ENCODE measurements around the gene PDP2. TPM values are rescaled to one million over a fixed set of nuclear protein-coding genes. Genes with fewer than 3 reads are reported as not detected.

Gene PDP2
- total RNA-seq, 1 donor from 2014 or later = 16.9 TPM

GRCh38 chr16:66849021-66849420, 31.3 kb upstream of the PDP2 start:
- H3K27ac ChIP-seq = no peak overlapping the region
- intact Hi-C loops (cut with DNase I) = no loop called here
- H3K27me3 ChIP-seq (ENCODE audit: low read depth) = peaks cover 19% of the 10 kb centered on the region
- H3K9me3 ChIP-seq = no peaks in the 10 kb centered on the region
- DNase-seq (no peak), ATAC-seq (no peak)
- TF ChIP-seq CTCF (IDR thresholded peaks at IDR 0.05) = no peak
- no peaks in the 10 kb centered on the region for H3K36me3 ChIP-seq
- H3K4me3 ChIP-seq = no peak overlapping the region
- peaks cover 12% of the 10 kb centered on the region for H3K4me1 ChIP-seq

- no peaks in the 10 kb centered on the region for H3K9me3 ChIP-seq
- no peak for TF ChIP-seq CTCF (IDR thresholded peaks at IDR 0.05)
- H3K4me1 ChIP-seq = peaks cover 6% of the 10 kb centered on the region
- no peak for DNase-seq
- H3K27me3 ChIP-seq (ENCODE audit: low read depth) = peaks cover 13% of the 10 kb centered on the region
- intact Hi-C loops (cut with DNase I) = no loop called here
- H3K4me3 ChIP-seq = no peak overlapping the region
- ATAC-seq = no peak
- no peaks in the 10 kb centered on the region for H3K36me3 ChIP-seq
- H3K27ac ChIP-seq = no peak overlapping the region
Observed at GRCh38 chr16:66849549-66849948, 30.8 kb upstream of the PDP2 start.

GRCh38 chr16:66850115-66850815, 30.1 kb upstream of the PDP2 start:
- H3K36me3 ChIP-seq = no peaks in the 10 kb centered on the region
- intact Hi-C loops (cut with DNase I) = no loop called here

GRCh38 chr16:66851166-66851964, 28.9 kb upstream of the PDP2 start:
- DNase-seq = no peak
- Histone ChIP-seq H3K4me1 (no peaks in the 10 kb centered on the region), H3K9me3 (no peaks in the 10 kb centered on the region), H3K27ac (no peak overlapping the region), H3K4me3 (no peak overlapping the region), H3K27me3 (ENCODE audit: low read depth) (no peaks in the 10 kb centered on the region), H3K36me3 (no peaks in the 10 kb centered on the region)
- ATAC-seq = no peak
- TF ChIP-seq CTCF (IDR thresholded peaks at IDR 0.05) = no peak
- intact Hi-C loops (cut with DNase I) = no loop called here

More at GRCh38 chr16:66850115-66850815, 30.1 kb upstream of the PDP2 start:
- ATAC-seq (no peak), DNase-seq (no peak)
- peaks cover 6% of the 10 kb centered on the region for H3K27me3 ChIP-seq (ENCODE audit: low read depth)
- no peaks in the 10 kb centered on the region for H3K4me1 ChIP-seq
- no peak for TF ChIP-seq CTCF (IDR thresholded peaks at IDR 0.05)
- H3K4me3 ChIP-seq = no peak overlapping the region
- H3K9me3 ChIP-seq = no peaks in the 10 kb centered on the region
- H3K27ac ChIP-seq = no peak overlapping the region

GRCh38 chr16:66853261-66854139, 26.8 kb upstream of the PDP2 start:
- no peak overlapping the region for H3K27ac ChIP-seq
- intact Hi-C loops (cut with DNase I) = no loop called here
- no peaks in the 10 kb centered on the region for H3K27me3 ChIP-seq (ENCODE audit: low read depth)
- H3K4me3 ChIP-seq = no peak overlapping the region
- H3K9me3 ChIP-seq = no peaks in the 10 kb centered on the region
- H3K36me3 ChIP-seq = no peaks in the 10 kb centered on the region
- H3K4me1 ChIP-seq = no peaks in the 10 kb centered on the region
- ATAC-seq = no peak
- no peak for DNase-seq
- no peak for TF ChIP-seq CTCF (IDR thresholded peaks at IDR 0.05)

Data from lower lobe of right lung (tissue), 2 donors.